ENCODE data around the gene BAHCC1. TPM values are rescaled to one million over a fixed set of nuclear protein-coding genes. Genes with fewer than 3 reads are reported as not detected.

BAHCC1 gene
- polyA plus RNA-seq, 5 donors, result 14.1 to 27.2 (median 20.0) TPM

GRCh38 chr17:81491181-81491581, 95.9 kb downstream of the BAHCC1 start:
- DNase-seq, result no peak

- DNase-seq, result no peak
These were observed 96.5 kb downstream of the BAHCC1 start for GRCh38 chr17:81491761-81492160.

GRCh38 chr17:81492202-81492601, 96.9 kb downstream of the BAHCC1 start:
- no peak for DNase-seq

- no peak for DNase-seq
These were observed 97.4 kb downstream of the BAHCC1 start for GRCh38 chr17:81492706-81493105.

GRCh38 chr17:81493198-81494038, 98.2 kb downstream of the BAHCC1 start:
- no peak for DNase-seq

GRCh38 chr17:81494626-81495377, 99.5 kb downstream of the BAHCC1 start:
- no peak for DNase-seq

- no peak for DNase-seq
These were observed 103.8 kb downstream of the BAHCC1 start for GRCh38 chr17:81498953-81499600.

- DNase-seq, result no peak
These were observed 104.3 kb downstream of the BAHCC1 start for GRCh38 chr17:81499601-81499970.

GRCh38 chr17:81500047-81500446, 104.8 kb downstream of the BAHCC1 start:
- DNase-seq, result no peak

GRCh38 chr17:81502471-81503017, 107.3 kb downstream of the BAHCC1 start:
- DNase-seq, result no peak

- no peak for DNase-seq
These were observed 108.4 kb downstream of the BAHCC1 start for GRCh38 chr17:81503619-81504018.

GRCh38 chr17:81508639-81509206, 113.5 kb downstream of the BAHCC1 start:
- no peak for DNase-seq

GRCh38 chr17:81509207-81509971, 114.1 kb downstream of the BAHCC1 start:
- no peak for DNase-seq

- DNase-seq, result no peak
These were observed 114.9 kb downstream of the BAHCC1 start for GRCh38 chr17:81509972-81510784.

- no peak for DNase-seq
These were observed 115.7 kb downstream of the BAHCC1 start for GRCh38 chr17:81510785-81511553.

GRCh38 chr17:81511554-81511803, 116.2 kb downstream of the BAHCC1 start:
- DNase-seq, result no peak

- DNase-seq, result no peak
These were observed 116.7 kb downstream of the BAHCC1 start for GRCh38 chr17:81511804-81512561.

- DNase-seq, result peak; percentile 95 to 97
These were observed 117.5 kb downstream of the BAHCC1 start, which contains the start of gene ACTG1 for GRCh38 chr17:81512562-81513371. ACTG1 (minus strand) TSS chr17:81512799; CDS start chr17:81512354, 445 bp downstream.

Measured in right lung (tissue), 5 donors.